H1 (cell line): ENCODE measurements around the gene MMP17. TPM values are rescaled to one million over a fixed set of nuclear protein-coding genes. Genes with fewer than 3 reads are reported as not detected.

Experiments used
- CTCF ChIA-PET: fragments of 300-600 bp; sonication (Branson Sonifier 250); formaldehyde crosslinking; loops from one replicate; lab custom pipeline; 2021; ENCODE audit not compliant: partially characterized antibody; lab: Charles Lee
- POLR2A ChIA-PET: fragments of 300-600 bp; sonication (Branson Sonifier 250); formaldehyde crosslinking; loops from one replicate; lab custom pipeline; 2021; ENCODE audit warnings: inconsistent platforms; ENCODE audit not compliant: partially characterized antibody; lab: Charles Lee
- DNase-seq, 2 experiments: peaks; one replicate each; pipeline versions ENCODE4 v3.0.0 to v3.0.0-alpha.2; 2010 to 2022; ENCODE audit warnings: low spot score in 2 of 2, low read depth in 1 of 2, mixed read lengths in 1 of 2
- FAIRE-seq: peaks from 2 replicates; lab custom pipeline; 2011; peaks lifted over from hg19 to GRCh38; lab: Jason Lieb, UNC
- H2AFZ ChIP-seq: 2 replicates; pipeline ENCODE4 v1.8.1; 2012; ENCODE audit warnings: low read length, inconsistent platforms
- H2AK5ac ChIP-seq: 2 replicates; pipeline ENCODE4 v1.6.1; 2013; ENCODE audit warnings: low read depth, low read length
- H2BK120ac ChIP-seq: replicated peaks from 2 replicates; pipeline ENCODE3; 2013; ENCODE audit warnings: low read depth, low read length, inconsistent platforms
- H2BK12ac ChIP-seq: 2 replicates; pipeline ENCODE4 v1.6.1; 2013; ENCODE audit warnings: low read depth, low read length
- H2BK15ac ChIP-seq: 2 replicates; pipeline ENCODE4 v1.6.1; 2013; ENCODE audit warnings: low read length
- H2BK20ac ChIP-seq: 2 replicates; pipeline ENCODE4 v1.6.1; 2013; ENCODE audit warnings: low read length
- H2BK5ac ChIP-seq: 2 replicates; pipeline ENCODE4 v1.6.1; 2013; ENCODE audit warnings: low read depth, low read length
- H3K14ac ChIP-seq: 2 replicates; pipeline ENCODE4 v1.6.1; 2013; ENCODE audit warnings: inconsistent platforms; ENCODE audit not compliant: insufficient read length
- H3K18ac ChIP-seq: 2 replicates; pipeline ENCODE4 v1.6.1; 2013; ENCODE audit warnings: low read length; ENCODE audit errors: extremely low read depth
- H3K23ac ChIP-seq: 2 replicates; pipeline ENCODE4 v1.6.1; 2013; ENCODE audit warnings: inconsistent platforms; ENCODE audit not compliant: insufficient read length
- H3K23me2 ChIP-seq: 2 replicates; pipeline ENCODE4 v1.6.1; 2013; ENCODE audit warnings: low read depth, low read length
- H3K27ac ChIP-seq: 2 replicates; pipeline ENCODE4 v1.6.1; 2011; ENCODE audit warnings: low read depth, low read length, inconsistent platforms
- H3K27me3 ChIP-seq, 4 experiments: replicated peaks in 1 of 4; 1 replicate in 1 of 4; 2 replicates in 3 of 4; pipeline versions ENCODE4 v1.6.1 to v1.8.1; 2011 to 2013; ENCODE audit warnings: low read length in 3 of 4, mild to moderate bottlenecking in 3 of 4, inconsistent platforms in 2 of 4, mixed read lengths in 2 of 4, moderate library complexity in 1 of 4; ENCODE audit not compliant: control insufficient read depth in 3 of 4, insufficient read depth in 3 of 4; ENCODE audit errors: extremely low read depth in 1 of 4
- H3K36me3 ChIP-seq, 4 experiments: 2 replicates each; pipeline versions ENCODE4 v1.6.1 to v1.8.1; 2011 to 2013; ENCODE audit warnings: mild to moderate bottlenecking in 4 of 4, low read length in 3 of 4, moderate library complexity in 2 of 4, control low read depth in 1 of 4, inconsistent platforms in 1 of 4; ENCODE audit not compliant: insufficient read depth in 4 of 4, control insufficient read depth in 2 of 4
- H3K4ac ChIP-seq: replicated peaks from 2 replicates; pipeline ENCODE3; 2013; ENCODE audit warnings: low read length, low read depth, mixed read lengths, inconsistent platforms; ENCODE audit not compliant: insufficient read length
- H3K4me1 ChIP-seq, 4 experiments: replicated peaks in 1 of 4; 1 replicate in 1 of 4; 2 replicates in 3 of 4; pipeline versions ENCODE4 v1.6.1 to v1.8.1; 2011 to 2013; ENCODE audit warnings: low read length in 3 of 4, inconsistent platforms in 2 of 4, mixed read lengths in 1 of 4; ENCODE audit not compliant: insufficient read depth in 4 of 4, control insufficient read depth in 3 of 4
- H3K4me2 ChIP-seq, 2 experiments: 2 replicates each; pipeline versions ENCODE4 v1.6.1 to v1.8.1; 2011 to 2013; ENCODE audit warnings: low read depth in 2 of 2, low read length in 2 of 2, control low read depth in 1 of 2, inconsistent platforms in 1 of 2, mild to moderate bottlenecking in 1 of 2; ENCODE audit not compliant: insufficient read depth in 1 of 2
- H3K4me3 ChIP-seq, 4 experiments: fragments of 200-600, 300-600 bp in 1 of 4; sonication (generic), shearing (Covaris generic), sonication (Bioruptor Twin) in 1 of 4; 2 replicates each; pipeline versions ENCODE4 v1.5.1 to v1.8.1; 2011 to 2016; ENCODE audit warnings: low read length in 4 of 4, low read depth in 3 of 4, control low read depth in 2 of 4, inconsistent platforms in 2 of 4, mild to moderate bottlenecking in 2 of 4, mixed read lengths in 1 of 4, moderate library complexity in 1 of 4; ENCODE audit not compliant: insufficient read depth in 2 of 4; ENCODE audit errors: extremely low read depth in 1 of 4
- H3K56ac ChIP-seq: replicated peaks from 2 replicates; pipeline ENCODE3; 2013; ENCODE audit warnings: low read depth, mild to moderate bottlenecking, mixed read lengths, low read length, inconsistent platforms; ENCODE audit not compliant: insufficient read length
- H3K79me1 ChIP-seq: 2 replicates; pipeline ENCODE4 v1.6.1; 2013; ENCODE audit warnings: low read depth, low read length, control low read depth
- H3K79me2 ChIP-seq, 2 experiments: 2 replicates each; pipeline versions ENCODE4 v1.6.1 to v1.8.1; 2012 to 2013; ENCODE audit warnings: low read length in 2 of 2, mild to moderate bottlenecking in 2 of 2, inconsistent platforms in 1 of 2; ENCODE audit not compliant: insufficient read depth in 2 of 2, control insufficient read depth in 1 of 2
- H3K9ac ChIP-seq, 4 experiments: replicated peaks in 1 of 4; 1 replicate in 1 of 4; 2 replicates in 3 of 4; pipeline versions ENCODE4 v1.6.1 to v1.8.1; 2011 to 2013; ENCODE audit warnings: low read depth in 3 of 4, low read length in 3 of 4, control low read depth in 2 of 4, mild to moderate bottlenecking in 2 of 4, moderate library complexity in 2 of 4, inconsistent platforms in 1 of 4; ENCODE audit errors: extremely low read depth in 1 of 4
- H3K9me3 ChIP-seq, 2 experiments: 2 replicates each; pipeline versions ENCODE4 v1.6.1 to v1.8.1; 2012 to 2013; ENCODE audit warnings: mild to moderate bottlenecking in 2 of 2, moderate library complexity in 2 of 2, control low read depth in 1 of 2, inconsistent platforms in 1 of 2, low read depth in 1 of 2, low read length in 1 of 2, mixed read lengths in 1 of 2; ENCODE audit not compliant: insufficient read depth in 2 of 2
- H4K20me1 ChIP-seq, 2 experiments: replicated peaks in 1 of 2; 2 replicates each; pipeline versions ENCODE3 to v1.8.1; 2011 to 2013; ENCODE audit warnings: inconsistent platforms in 2 of 2, low read length in 2 of 2, mild to moderate bottlenecking in 1 of 2; ENCODE audit not compliant: insufficient read depth in 2 of 2, control insufficient read depth in 1 of 2
- H4K5ac ChIP-seq: 2 replicates; pipeline ENCODE4 v1.6.1; 2013; ENCODE audit warnings: low read length, low read depth, mixed read lengths, inconsistent platforms; ENCODE audit not compliant: insufficient read length
- H4K8ac ChIP-seq: 2 replicates; pipeline ENCODE4 v1.8.0; 2013; ENCODE audit warnings: mild to moderate bottlenecking, moderate library complexity, low read length, inconsistent platforms; ENCODE audit not compliant: insufficient read depth; ENCODE audit errors: extremely low read depth
- H4K91ac ChIP-seq: replicated peaks from 2 replicates; pipeline ENCODE3; 2013; ENCODE audit warnings: low read length, mixed read lengths, inconsistent platforms; ENCODE audit not compliant: insufficient read length
- POLR2A ChIP-seq, 2 experiments: IDR thresholded peaks; 1 replicate in 1 of 2; 2 replicates in 1 of 2; pipeline ENCODE4 v1.6.1; 2011; ENCODE audit warnings: low read depth in 2 of 2, low read length in 2 of 2, mild to moderate bottlenecking in 2 of 2; ENCODE audit errors: control extremely low read depth in 1 of 2
- POLR2AphosphoS5 ChIP-seq: IDR thresholded peaks from 2 replicates; pipeline ENCODE4 v1.6.1; 2011; ENCODE audit warnings: low read depth, low read length
- SP2 ChIP-seq: IDR thresholded peaks from 2 replicates; pipeline ENCODE4 v1.6.1; 2012; ENCODE audit warnings: mild to moderate bottlenecking, low read length, inconsistent platforms
- TCF12 ChIP-seq: IDR thresholded peaks from 2 replicates; pipeline ENCODE4 v1.6.1; 2011; ENCODE audit warnings: low read depth, mild to moderate bottlenecking, low read length
- WGBS, 2 experiments: shearing (Covaris generic) in 1 of 2; methylation state at CpG; one replicate each; pipeline versions ENCODE4 v1.1.6 to v1.1.7; 2013 to 2015; ENCODE audit warnings: low lambda C conversion rate in 2 of 2, mixed read lengths in 2 of 2, inconsistent platforms in 1 of 2, low coverage in 1 of 2, missing lambda C conversion rate in 1 of 2; ENCODE audit not compliant: insufficient replicate concordance in 2 of 2, insufficient coverage in 1 of 2, insufficient read length in 1 of 2; ENCODE audit errors: extremely low coverage in 1 of 2, missing lambda C conversion rate in 1 of 2; 5-methylcytosine and 5-hydroxymethylcytosine counted together
- polyA plus RNA-seq, 7 experiments: library from polyadenylated mRNA; depleted of rRNA in 3 of 7; stranded (reverse) in 5 of 7; unstranded in 2 of 7; fragments of >200 nt in 5 of 7; fragments of 200-250 nt in 2 of 7; gene quantifications; 1 replicate in 5 of 7; 2 replicates in 1 of 7; 4 replicates in 1 of 7; pipeline versions ENCODE4 v1.2.1 to v1.2.3, GENCODE V29; 2011 to 2013; ENCODE audit warnings: missing spikeins in 2 of 7, mixed read lengths in 2 of 7
- total RNA-seq: library from RNA; stranded (reverse); fragmentation: NEBNext Ultra II Directional; extraction: Animal tissue kit (Norgen Biotek cat#: 25700); gene quantifications from 2 replicates; pipeline ENCODE4 v1.2.1, GENCODE V29; 2021

The MMP17 gene
- total and polyA plus RNA-seq, 2 of the 8 experiments (the other 6 are each of a cell fraction or from before 2014, with no cell fraction given), result 41.3 to 53.8 TPM

- Histone ChIP-seq H4K5ac (no peak overlapping the region), H2BK120ac (no peak overlapping the region), H3K4ac (no peak overlapping the region), H2BK5ac (no peak overlapping the region), H4K8ac (no peak overlapping the region), H3K9me3 (no peaks in the 10 kb centered on the region), H2BK12ac (0 out of 2 replicates have a peak overlapping the region, but pooled peaks have one; percentile 32), H3K9ac (no peak overlapping the region), H3K56ac (no peak overlapping the region), H3K27me3 (no peaks in the 10 kb centered on the region), H3K79me2 (no peaks in the 10 kb centered on the region), H2AK5ac (no peak overlapping the region), H3K23me2 (no peaks in the 10 kb centered on the region), H2BK15ac (peak overlapping the region; percentile 55), H4K20me1 (no peaks in the 10 kb centered on the region), H3K79me1 (no peaks in the 10 kb centered on the region), H3K23ac (no peak overlapping the region), H2AFZ (no peak overlapping the region), H3K4me1 (peaks cover 0 to 12% (median 8%) of the 10 kb centered on the region in 4 experiments; a peak in 5 of 7 replicates), H2BK20ac (0 out of 2 replicates have a peak overlapping the region, but pooled peaks have one; percentile 3), H4K91ac (no peak overlapping the region), H3K14ac (no peak overlapping the region), H3K36me3 (no peaks in the 10 kb centered on the region), H3K27ac (no peak overlapping the region), H3K4me3 (no peak overlapping the region), H3K18ac (no peak overlapping the region), H3K4me2 (no peak overlapping the region)
- TF ChIP-seq SP2 (no peak), TCF12 (no peak), POLR2A (IDR thresholded peaks at IDR 0.05; ENCODE audit: control extremely low read depth in 1 of 2, low read depth in 2 of 2, low read length in 2 of 2) (no peak), POLR2AphosphoS5 (no peak)
- FAIRE-seq (no peak), DNase-seq (no peak)
- CTCF ChIA-PET, result interaction anchor here (0.7 kb wide), 1 partner anchor 33 kb away, joined by 3 read pairs; no protein-coding TSS in a partner anchor
- POLR2A ChIA-PET, result interaction anchor here (1.4 kb wide), 1 partner anchor 13 kb away, joined by 3 read pairs; no protein-coding TSS in a partner anchor
- WGBS, 2 experiments, result 90% methylated on average over 10 of the region's 10 CpGs; no CpG with 5 or more reads in 1 of the 2 experiments
Observed at GRCh38 chr12:131867471-131867870, 39.3 kb downstream of the MMP17 start.
